Renal cortical epithelial cell (primary cell): Measurements from ENCODE around the gene LMX1B. TPM values are rescaled to one million over a fixed set of nuclear protein-coding genes. Genes with fewer than 3 reads are reported as not detected.
"Not testable (repeated sequence)": the region's sequence is repeated elsewhere in the genome, so short reads cannot be mapped to it uniquely, and the experiment has no call there.

ENCODE experiments used
- DNase-seq: peaks from one replicate; pipeline ENCODE4 v3.0.0-alpha.2; 2011; ENCODE audit warnings: low read depth
- total RNA-seq: library from RNA; depleted of rRNA; stranded (reverse); fragments of >200 nt; gene quantifications from 2 replicates; pipeline ENCODE4 v1.2.3, GENCODE V29; 2014

Gene LMX1B
- total RNA-seq, 1 donor from 2014 or later, result not detected

- no peak for DNase-seq
These were observed 20.3 kb downstream of the LMX1B start for GRCh38 chr9:126633881-126634558.

DNA sequence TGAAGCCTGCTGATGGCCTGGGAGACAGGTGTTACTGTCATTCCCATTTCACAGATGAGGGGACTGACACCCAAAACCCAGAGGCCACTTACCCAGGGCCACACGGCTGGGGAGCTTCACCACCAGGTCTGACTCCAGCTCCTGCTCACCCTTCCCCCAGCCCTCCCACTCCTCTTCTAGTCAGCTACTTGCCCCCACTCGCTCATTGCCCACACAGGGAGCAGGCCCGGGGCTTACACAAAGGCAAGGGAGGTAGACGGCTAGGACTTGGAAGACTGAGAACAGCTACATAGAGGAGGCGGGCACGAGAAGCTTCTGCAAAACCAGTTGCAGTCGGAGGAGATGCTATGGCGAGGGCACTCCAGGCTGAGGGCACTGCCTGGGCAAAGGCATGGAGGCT is 21.3 kb downstream of the LMX1B start:
- DNase-seq, result no peak

DNA sequence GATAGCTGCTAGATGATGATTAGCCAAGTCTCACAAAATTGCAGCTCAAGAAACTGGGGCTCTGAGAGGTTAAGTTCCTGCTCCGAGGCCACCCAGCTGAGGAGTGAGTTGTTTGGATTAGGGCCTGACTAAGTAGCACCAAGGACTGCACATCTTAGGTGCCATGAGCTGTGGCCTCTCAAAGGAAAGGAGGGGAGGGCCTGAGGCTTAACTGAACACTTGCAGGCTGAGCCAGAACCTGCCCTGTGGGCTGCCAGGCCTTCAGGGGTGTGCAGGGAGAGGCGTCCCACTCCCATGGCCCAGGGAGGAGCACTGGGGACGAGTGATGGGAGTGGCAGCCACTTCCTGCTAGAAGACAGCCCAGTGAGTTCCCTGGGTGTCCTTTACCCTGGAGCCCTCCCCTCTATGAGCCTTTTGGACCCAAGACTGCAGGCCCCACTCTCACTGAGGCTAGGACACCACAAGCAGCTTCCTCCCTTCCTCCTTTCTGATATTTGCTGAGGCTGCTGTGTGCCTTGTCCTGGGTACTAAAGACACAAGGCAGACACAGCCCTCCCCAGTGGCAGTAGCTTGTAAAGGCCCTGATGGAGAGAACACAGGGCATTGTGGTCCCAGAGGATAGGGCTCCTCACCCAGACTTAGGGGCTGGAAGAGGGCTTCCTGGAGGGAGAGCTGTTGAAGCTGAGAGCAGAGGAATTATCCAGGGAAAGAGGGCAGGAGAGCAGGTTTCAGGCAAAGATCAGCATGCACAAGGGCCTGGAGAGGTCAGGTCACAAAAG is 22.1 kb downstream of the LMX1B start:
- DNase-seq, result no peak

DNA sequence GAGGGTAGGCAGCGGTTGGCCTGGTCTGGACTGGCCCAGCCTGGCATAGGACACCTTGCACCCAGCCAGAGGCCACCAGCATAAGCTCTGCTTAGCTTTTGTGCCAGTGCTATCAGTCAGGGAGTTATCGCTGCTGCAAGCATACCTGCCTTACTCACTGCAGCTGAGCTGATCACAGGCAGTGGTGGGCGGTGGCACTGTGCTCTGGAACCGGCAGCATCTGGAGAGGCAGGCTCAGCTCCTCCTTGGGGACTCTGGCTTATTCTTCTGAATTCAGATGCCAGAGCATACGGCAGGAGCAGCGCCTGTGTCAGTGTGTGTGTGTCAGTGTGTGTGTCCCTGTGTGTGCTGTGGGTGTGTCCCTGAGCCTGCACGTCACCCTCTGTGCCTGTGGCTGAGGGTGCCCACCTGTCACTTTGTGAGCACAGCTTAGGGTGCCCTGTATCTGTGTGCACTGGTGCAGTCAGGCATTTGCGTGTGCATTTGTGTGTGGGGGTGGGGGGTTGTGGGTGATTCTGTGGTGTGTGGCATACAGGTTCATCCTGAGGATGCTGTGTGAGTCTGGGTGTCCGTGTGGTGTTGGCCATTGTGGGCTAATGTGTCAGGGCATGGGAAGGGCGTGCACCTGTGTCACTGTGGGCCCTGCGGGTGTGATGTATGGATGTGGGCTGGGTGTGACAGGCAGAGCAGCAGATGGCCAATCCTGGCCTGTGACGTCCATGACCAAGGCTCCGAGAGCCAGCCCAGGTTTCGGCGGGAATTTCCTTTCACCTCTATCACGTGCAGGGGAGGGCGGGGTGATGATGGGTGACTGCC is 23.5 kb downstream of the LMX1B start:
- no peak for DNase-seq

GRCh38 chr9:126638571-126639132 is 24.9 kb downstream of the LMX1B start:
- DNase-seq, result no peak

DNA sequence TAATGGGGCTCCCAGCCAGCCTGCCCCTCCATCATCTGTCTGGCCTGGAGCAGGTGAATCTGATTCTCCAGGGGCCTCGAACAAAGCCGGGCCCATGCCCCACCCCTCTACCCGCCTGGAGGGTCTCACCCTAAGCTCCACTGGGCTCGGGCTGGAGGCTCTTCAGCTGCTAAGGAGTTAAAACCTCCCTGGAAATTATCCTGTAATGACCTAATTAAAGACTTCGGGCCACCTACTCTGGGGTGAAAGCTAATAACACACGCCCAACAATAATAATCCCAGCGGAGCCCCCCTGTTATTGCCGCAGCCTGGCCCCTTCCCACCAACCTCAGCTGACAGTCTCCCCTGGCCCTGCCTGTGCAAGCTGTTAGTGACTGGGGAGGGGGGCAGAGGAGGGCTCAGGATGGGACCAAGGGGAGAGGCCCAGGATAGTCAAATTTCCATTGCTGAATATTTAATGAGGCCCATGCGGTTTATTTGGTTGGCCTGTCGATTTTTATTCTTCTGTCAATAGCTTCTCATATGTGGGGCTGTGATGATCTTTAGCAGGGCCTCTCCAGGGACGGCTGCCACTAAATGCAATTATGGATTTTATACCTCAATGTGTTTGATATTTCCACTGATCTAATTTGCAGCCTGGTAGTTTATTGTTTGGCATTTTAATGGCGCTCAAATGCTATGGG is 25.7 kb downstream of the LMX1B start:
- DNase-seq, result no peak

DNA sequence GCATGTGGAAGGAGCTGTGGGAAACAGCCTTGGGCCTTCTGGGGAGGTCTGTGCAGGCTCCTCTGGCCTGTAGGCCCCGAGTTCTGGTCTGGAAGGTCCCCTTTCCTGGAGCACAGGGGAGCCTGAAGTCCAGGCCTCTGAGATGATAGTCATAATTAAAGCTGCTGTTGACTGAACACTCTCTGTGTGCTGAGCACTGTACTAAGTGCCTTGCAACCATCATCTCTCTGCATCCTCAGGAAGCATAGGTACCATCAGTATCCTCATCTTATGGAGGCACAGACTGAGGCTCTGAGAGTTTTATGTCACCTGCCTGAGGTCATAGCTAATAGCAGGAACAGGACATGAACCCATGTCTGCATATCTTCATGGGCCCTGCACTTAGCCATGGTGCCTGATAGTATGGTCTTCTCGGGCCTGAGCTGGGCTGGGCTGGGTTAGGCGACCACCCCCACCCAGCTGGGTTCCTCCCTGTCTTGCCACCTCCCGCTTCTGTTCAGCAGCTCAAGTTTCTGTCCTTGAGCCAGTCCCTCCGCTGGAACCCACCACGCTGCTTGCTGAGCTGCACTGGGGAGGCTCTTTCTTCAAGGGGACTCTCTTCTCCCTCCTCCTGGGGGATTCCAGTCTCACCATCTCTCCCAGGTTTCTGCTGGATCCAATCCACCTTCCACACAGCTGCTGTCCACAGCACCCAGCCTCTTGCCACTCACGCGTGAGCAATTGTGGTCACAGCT is 27.6 kb downstream of the LMX1B start:
- DNase-seq, result no peak

GRCh38 chr9:126642010-126642744 is 28.4 kb downstream of the LMX1B start:
- no peak for DNase-seq

DNA sequence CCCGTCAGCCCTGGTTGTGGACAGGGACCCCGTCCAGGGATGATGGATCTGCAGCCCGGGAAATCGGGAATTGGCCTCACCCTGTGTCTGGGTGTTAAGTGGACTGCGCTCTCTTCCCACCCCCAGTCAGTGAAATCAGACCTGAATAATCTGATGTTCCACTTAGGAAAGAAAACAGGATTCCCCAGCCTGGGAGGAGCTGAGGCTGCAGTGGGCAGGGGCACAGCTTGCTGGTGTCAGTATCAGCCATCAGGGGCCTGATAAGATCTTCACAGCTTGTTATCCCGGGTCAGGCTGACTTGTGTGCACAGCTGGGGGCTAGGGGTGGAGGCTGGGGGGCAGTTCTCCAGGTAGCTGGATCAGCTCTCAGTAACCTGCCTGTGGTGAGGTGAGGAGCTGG is 29.1 kb downstream of the LMX1B start:
- DNase-seq, result no peak

GRCh38 chr9:126643945-126644527 is 30.3 kb downstream of the LMX1B start:
- no peak for DNase-seq

- DNase-seq, result no peak
These were observed 32.4 kb downstream of the LMX1B start for GRCh38 chr9:126646162-126646561.

DNA sequence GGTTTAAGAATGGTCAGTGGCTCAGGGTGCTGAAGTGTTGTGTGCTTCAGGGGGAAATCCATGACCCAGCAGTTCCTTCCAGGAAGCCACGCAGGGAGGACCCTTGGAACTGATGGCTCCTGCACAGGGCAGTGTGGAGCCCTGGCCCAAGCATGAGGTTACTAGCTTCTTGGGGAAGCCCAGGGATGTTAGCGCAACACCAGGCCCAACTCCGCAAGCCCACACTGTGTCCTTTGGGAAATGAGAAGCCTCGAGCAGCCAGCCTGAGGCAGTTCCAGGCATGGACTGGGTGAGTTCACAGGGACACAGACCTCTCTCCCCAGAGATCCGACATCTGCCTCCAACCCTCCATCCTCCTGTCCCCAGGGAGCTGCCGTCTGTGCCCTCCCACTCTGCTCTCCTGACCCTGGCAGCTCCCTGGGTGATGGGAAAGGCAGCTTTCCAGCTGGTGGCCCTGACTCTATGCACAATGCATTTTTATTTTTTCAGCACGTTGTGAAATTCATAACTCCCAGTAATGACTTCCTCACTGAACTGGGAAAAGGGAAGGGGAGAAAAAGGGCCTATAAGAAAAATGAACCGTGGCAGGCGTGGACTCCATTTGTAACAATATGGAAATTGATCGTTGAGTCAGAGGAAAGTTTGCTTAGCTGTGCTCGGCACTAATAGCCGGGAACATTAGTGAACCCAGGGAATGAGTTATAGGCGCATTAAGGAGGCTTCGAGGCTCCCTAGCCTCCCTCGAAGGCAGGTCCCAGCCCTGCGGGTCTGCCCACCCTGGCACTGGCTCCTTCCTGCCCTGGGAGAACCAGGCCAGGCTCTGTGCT is 34.1 kb downstream of the LMX1B start:
- no peak for DNase-seq

DNA sequence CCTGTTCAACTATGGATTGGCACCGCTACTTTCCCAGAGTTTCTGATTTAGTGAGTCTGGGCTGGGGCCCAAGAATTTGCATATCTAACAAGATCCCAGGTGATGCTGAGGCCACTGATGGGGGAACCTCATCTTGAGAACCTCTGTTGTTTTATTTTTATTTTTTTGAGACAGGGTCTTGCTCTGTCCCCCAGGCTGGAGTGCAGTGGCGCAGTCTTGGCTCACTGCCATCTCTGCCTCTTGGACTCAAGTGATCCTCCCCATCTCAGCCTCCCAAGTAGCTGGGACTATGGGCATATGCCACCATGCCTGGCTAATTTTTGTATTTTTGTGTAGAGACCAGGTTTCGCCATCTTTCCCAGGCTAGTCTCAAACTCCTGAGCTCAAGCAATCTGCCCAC is 35.7 kb downstream of the LMX1B start:
- no peak for DNase-seq

GRCh38 chr9:126650404-126651341 is 36.9 kb downstream of the LMX1B start:
- peak; percentile 4 for DNase-seq

- DNase-seq, result no peak
These were observed 38.4 kb downstream of the LMX1B start for GRCh38 chr9:126652140-126652582.

DNA sequence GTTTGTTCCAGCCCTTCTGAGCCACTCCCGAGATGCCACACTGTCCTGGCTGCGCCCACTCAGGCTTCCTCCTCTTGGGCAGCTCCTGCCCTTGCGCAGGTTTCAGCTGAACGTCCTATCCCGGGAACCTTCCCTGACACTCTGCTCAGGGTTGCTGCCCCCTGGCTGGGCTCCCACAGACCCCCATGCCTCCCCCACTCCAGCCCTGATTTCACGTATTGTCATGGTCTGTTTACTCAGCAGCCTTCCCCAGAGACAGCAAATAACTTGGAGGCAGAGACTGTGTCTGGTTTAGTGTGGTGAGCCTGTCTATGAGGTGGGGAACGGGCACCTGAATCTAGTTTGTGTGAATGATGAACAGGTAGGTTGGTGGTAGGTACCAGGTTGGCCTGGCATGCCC is 40.4 kb downstream of the LMX1B start:
- DNase-seq, result no peak

DNA sequence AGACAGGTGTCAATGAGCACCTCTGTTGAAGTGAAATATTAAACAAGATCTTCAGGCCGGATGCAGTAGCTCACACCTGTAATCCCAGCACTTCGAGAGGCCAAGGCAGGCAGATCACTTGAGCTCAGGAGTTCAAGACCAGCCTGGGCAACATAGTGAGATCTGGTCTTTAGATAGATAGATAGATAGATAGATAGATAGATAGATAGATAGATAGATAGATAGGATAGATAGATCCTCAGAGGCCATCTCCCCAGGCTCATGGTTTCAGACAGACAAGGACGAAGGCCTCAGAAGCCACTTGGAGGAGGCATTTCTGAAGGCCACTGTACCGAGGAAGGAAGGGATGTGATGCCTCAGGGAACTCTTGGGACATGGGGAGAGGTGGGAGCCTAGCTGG is 42.5 kb downstream of the LMX1B start:
- DNase-seq, result not testable (repeated sequence)
